HS-5 (cell line): ENCODE results near the gene CHCHD3.

Experiments
- DNase-seq: peaks from one replicate; pipeline ENCODE4 v3.0.0-alpha.2; 2012; ENCODE audit warnings: low read depth

The CHCHD3 gene

GRCh38 chr7:133081599-133082389 lies at the start of gene CHCHD3:
CHCHD3 (minus strand) TSS chr7:133082090; CDS start chr7:133081937, 153 bp downstream.
- peak; percentile 74 for DNase-seq

GRCh38 chr7:133130166-133130565 lies 48.3 kb upstream of the CHCHD3 start:
- no peak for DNase-seq

GRCh38 chr7:133126422-133126821 lies 44.5 kb upstream of the CHCHD3 start:
- no peak for DNase-seq

- DNase-seq, result no peak
These were observed 43.1 kb upstream of the CHCHD3 start for GRCh38 chr7:133124974-133125373.

- no peak for DNase-seq
These were observed 39.4 kb upstream of the CHCHD3 start for GRCh38 chr7:133121175-133121844.

GRCh38 chr7:133119067-133119466 lies 37.2 kb upstream of the CHCHD3 start:
- DNase-seq, result no peak

- no peak for DNase-seq
These were observed 36.4 kb upstream of the CHCHD3 start for GRCh38 chr7:133118261-133118660.

GRCh38 chr7:133117452-133117851 lies 35.6 kb upstream of the CHCHD3 start:
- no peak for DNase-seq

GRCh38 chr7:133115596-133115995 lies 33.7 kb upstream of the CHCHD3 start:
- DNase-seq, result no peak

- no peak for DNase-seq
These were observed 32.6 kb upstream of the CHCHD3 start for GRCh38 chr7:133114519-133114918.

- DNase-seq, result no peak
These were observed 31.1 kb upstream of the CHCHD3 start for GRCh38 chr7:133112976-133113375.

- DNase-seq, result no peak
These were observed 30.4 kb upstream of the CHCHD3 start for GRCh38 chr7:133112335-133112734.

GRCh38 chr7:133110312-133110711 lies 28.4 kb upstream of the CHCHD3 start:
- no peak for DNase-seq

GRCh38 chr7:133109816-133110215 lies 27.9 kb upstream of the CHCHD3 start:
- DNase-seq, result no peak

- no peak for DNase-seq
These were observed 26.1 kb upstream of the CHCHD3 start for GRCh38 chr7:133108023-133108422.

GRCh38 chr7:133102276-133103060 lies 20.6 kb upstream of the CHCHD3 start:
- DNase-seq, result no peak

- no peak for DNase-seq
These were observed 17.9 kb upstream of the CHCHD3 start for GRCh38 chr7:133099633-133100286.

GRCh38 chr7:133095119-133095671 lies 13.3 kb upstream of the CHCHD3 start:
- DNase-seq, result no peak

- DNase-seq, result no peak
These were observed 10.1 kb upstream of the CHCHD3 start for GRCh38 chr7:133091943-133092464.

- DNase-seq, result no peak
These were observed 488 bp upstream of the CHCHD3 start for GRCh38 chr7:133082390-133082766.

- no peak for DNase-seq
These were observed 731 bp downstream of the CHCHD3 start for GRCh38 chr7:133081119-133081598.

- DNase-seq, result no peak
These were observed 2.6 kb downstream of the CHCHD3 start for GRCh38 chr7:133079296-133079695.
